Hepatocyte (in vitro differentiated cells): ENCODE results near the gene FAF2. TPM values are rescaled to one million over a fixed set of nuclear protein-coding genes. Genes with fewer than 3 reads are reported as not detected.

Source experiments
- DNase-seq: peaks from one replicate; pipeline ENCODE4 v3.0.0-alpha.2; 2016; ENCODE audit warnings: low spot score
- H2AFZ ChIP-seq: fragments of 200-600 bp; sonication (generic); 2 replicates; pipeline ENCODE4 v1.6.0; 2016; ENCODE audit warnings: antibody characterized with exemption, mild to moderate bottlenecking
- H3K27ac ChIP-seq: fragments of 200-600 bp; sonication (generic); 2 replicates; pipeline ENCODE4 v1.5.1; 2016; ENCODE audit warnings: mild to moderate bottlenecking
- H3K27me3 ChIP-seq: fragments of 200-600 bp; sonication (generic); 2 replicates; pipeline ENCODE4 v1.6.1; 2016
- H3K36me3 ChIP-seq: fragments of 200-600 bp; sonication (generic); replicated peaks from 2 replicates; pipeline ENCODE4 v1.5.1; 2016; ENCODE audit warnings: low read depth; ENCODE audit not compliant: insufficient read depth
- H3K4me1 ChIP-seq: fragments of 200-600 bp; sonication (generic); 2 replicates; pipeline ENCODE4 v1.5.1; 2016; ENCODE audit warnings: mild to moderate bottlenecking, moderate library complexity; ENCODE audit not compliant: insufficient read depth
- H3K4me2 ChIP-seq: fragments of 200-600 bp; sonication (generic); 2 replicates; pipeline ENCODE4 v1.6.0; 2016
- H3K4me3 ChIP-seq: fragments of 200-600 bp; sonication (generic); 2 replicates; pipeline ENCODE4 v1.5.1; 2016; ENCODE audit warnings: mild to moderate bottlenecking
- H3K79me2 ChIP-seq: fragments of 200-600 bp; sonication (generic); 2 replicates; pipeline ENCODE4 v1.6.0; 2017; ENCODE audit warnings: mild to moderate bottlenecking
- H3K9me2 ChIP-seq: fragments of 200-600 bp; sonication (generic); replicated peaks from 2 replicates; pipeline ENCODE4 v1.6.0; 2017; ENCODE audit warnings: mild to moderate bottlenecking; ENCODE audit not compliant: insufficient read depth
- H3K9me3 ChIP-seq: fragments of 200-600 bp; sonication (generic); 2 replicates; pipeline ENCODE4 v1.5.1; 2016; ENCODE audit warnings: low read depth, mild to moderate bottlenecking
- H4K20me1 ChIP-seq: fragments of 200-600 bp; sonication (generic); 2 replicates; pipeline ENCODE4 v1.6.0; 2016; ENCODE audit warnings: mild to moderate bottlenecking; ENCODE audit not compliant: insufficient read depth, poor library complexity, severe bottlenecking
- CTCF ChIP-seq: fragments of 200-600 bp; sonication (generic); IDR thresholded peaks from 2 replicates; pipeline ENCODE4 v1.5.1; 2016; ENCODE audit warnings: antibody characterized with exemption, mild to moderate bottlenecking; ENCODE audit not compliant: poor library complexity
- EZH2 ChIP-seq: fragments of 200-600 bp; sonication (generic); IDR thresholded peaks from 2 replicates; pipeline ENCODE4 v1.6.1; 2016; ENCODE audit warnings: antibody characterized with exemption, mild to moderate bottlenecking, borderline replicate concordance
- EZH2phosphoT487 ChIP-seq: fragments of 200-600 bp; sonication (generic); IDR thresholded peaks from one replicate; pipeline ENCODE4 v1.6.1; 2018; ENCODE audit warnings: antibody characterized with exemption, mild to moderate bottlenecking, low read depth, moderate library complexity; ENCODE audit not compliant: unreplicated experiment, severe bottlenecking
- WGBS: methylation state at CpG from one replicate; pipeline ENCODE4 v1.1.6; 2016; ENCODE audit warnings: low lambda C conversion rate; ENCODE audit errors: missing lambda C conversion rate; 5-methylcytosine and 5-hydroxymethylcytosine counted together
- polyA plus RNA-seq: library from polyadenylated mRNA; unstranded; fragments of >200 nt; fragmentation: Nextera tagmentation; extraction: Ambion mirVana; gene quantifications from 2 replicates; pipeline ENCODE4 v1.2.1, GENCODE V29; 2016
- total RNA-seq: library from RNA; depleted of rRNA; stranded (reverse); fragments of >200 nt; gene quantifications from 2 replicates; pipeline ENCODE4 v1.2.3, GENCODE V29; 2014

The FAF2 gene
- total and polyA plus RNA-seq, 2 experiments from 2014 or later = 47.3 to 63.1 TPM

GRCh38 chr5:176425791-176426190, 22.4 kb upstream of the FAF2 start:
- H2AFZ ChIP-seq = no peak overlapping the region
- no peaks in the 10 kb centered on the region for H3K27me3 ChIP-seq
- DNase-seq = no peak
- H3K27ac ChIP-seq = peak overlapping the region; percentile 86
- no peak for TF ChIP-seq CTCF
- no peak for TF ChIP-seq EZH2phosphoT487
- TF ChIP-seq EZH2 = no peak
- peaks cover 4% of the 10 kb centered on the region for H3K4me1 ChIP-seq
- H4K20me1 ChIP-seq = no peaks in the 10 kb centered on the region
- no peaks in the 10 kb centered on the region for H3K79me2 ChIP-seq
- no peak overlapping the region for H3K4me3 ChIP-seq
- no peaks in the 10 kb centered on the region for H3K9me2 ChIP-seq
- H3K4me2 ChIP-seq = no peak overlapping the region
- H3K36me3 ChIP-seq = no peaks in the 10 kb centered on the region
- no peaks in the 10 kb centered on the region for H3K9me3 ChIP-seq
- WGBS = 94% methylated on average over 1 of the region's 1 CpG

- H3K9me2 ChIP-seq = no peaks in the 10 kb centered on the region
- no peaks in the 10 kb centered on the region for H3K79me2 ChIP-seq
- no peaks in the 10 kb centered on the region for H3K36me3 ChIP-seq
- no peaks in the 10 kb centered on the region for H3K27me3 ChIP-seq
- TF ChIP-seq EZH2phosphoT487 (no peak), CTCF (no peak), EZH2 (no peak)
- DNase-seq = no peak
- H3K4me2 ChIP-seq = no peak overlapping the region
- no peak overlapping the region for H2AFZ ChIP-seq
- H3K4me3 ChIP-seq = no peak overlapping the region
- H3K27ac ChIP-seq = no peak overlapping the region
- WGBS = 100% methylated on average over 1 of the region's 1 CpG
- no peaks in the 10 kb centered on the region for H4K20me1 ChIP-seq
- H3K9me3 ChIP-seq = no peaks in the 10 kb centered on the region
- peaks cover 4% of the 10 kb centered on the region for H3K4me1 ChIP-seq
Observed at GRCh38 chr5:176426876-176427275, 21.3 kb upstream of the FAF2 start.

- Histone ChIP-seq H3K4me2 (no peak overlapping the region), H3K27ac (no peak overlapping the region), H3K4me3 (no peak overlapping the region), H3K9me3 (no peaks in the 10 kb centered on the region), H3K27me3 (no peaks in the 10 kb centered on the region), H3K4me1 (peaks cover 4% of the 10 kb centered on the region), H4K20me1 (no peaks in the 10 kb centered on the region), H3K9me2 (no peaks in the 10 kb centered on the region), H3K36me3 (no peaks in the 10 kb centered on the region), H3K79me2 (no peaks in the 10 kb centered on the region), H2AFZ (no peak overlapping the region)
- 93% methylated on average over 4 of the region's 4 CpGs for WGBS
- DNase-seq = no peak
- no peak for TF ChIP-seq EZH2phosphoT487
- TF ChIP-seq EZH2 = no peak
- no peak for TF ChIP-seq CTCF
Observed at GRCh38 chr5:176427971-176428370, 20.2 kb upstream of the FAF2 start.

- Histone ChIP-seq H4K20me1 (no peaks in the 10 kb centered on the region), H3K9me3 (no peaks in the 10 kb centered on the region), H3K4me2 (no peak overlapping the region), H3K36me3 (no peaks in the 10 kb centered on the region), H3K4me3 (no peak overlapping the region), H3K27me3 (no peaks in the 10 kb centered on the region), H3K4me1 (no peaks in the 10 kb centered on the region), H3K79me2 (no peaks in the 10 kb centered on the region), H3K27ac (no peak overlapping the region), H3K9me2 (no peaks in the 10 kb centered on the region), H2AFZ (no peak overlapping the region)
- 68% methylated on average over 4 of the region's 4 CpGs for WGBS
- DNase-seq = no peak
- TF ChIP-seq EZH2 (no peak), CTCF (no peak), EZH2phosphoT487 (no peak)
Observed at GRCh38 chr5:176429972-176430371, 18.2 kb upstream of the FAF2 start.
